B cell (primary cell): Measurements from ENCODE around the gene YIF1A. TPM values are rescaled to one million over a fixed set of nuclear protein-coding genes. Genes with fewer than 3 reads are reported as not detected.

Experiments
- ATAC-seq: fragments of 200-7000 bp; cut with Tn5 transposase; one replicate; pipeline ENCODE4 v1.10.0; 2021; ENCODE audit warnings: low read depth, mild to moderate bottlenecking, moderate number of reproducible peaks, moderate library complexity
- CTCF ChIA-PET: fragments of 350-600 bp; sonication (Branson Sonifier 250); formaldehyde crosslinking; loops from one replicate; lab custom pipeline; 2021; ENCODE audit warnings: antibody characterized with exemption, inconsistent platforms; lab: Charles Lee
- POLR2A ChIA-PET: fragments of 350-600 bp; sonication (Branson Sonifier 250); formaldehyde crosslinking; loops from one replicate; lab custom pipeline; 2021; ENCODE audit warnings: antibody characterized with exemption; lab: Charles Lee
- DNase-seq: peaks from one replicate; pipeline ENCODE4 v3.0.0; 2013
- H2AFZ ChIP-seq: 2 replicates; pipeline ENCODE4 v1.6.1; 2012; ENCODE audit warnings: mild to moderate bottlenecking, low read depth, low read length; ENCODE audit not compliant: insufficient read depth, poor library complexity, severe bottlenecking
- H3K27ac ChIP-seq, 2 donors: 1 replicate in 1 of 2; 2 replicates in 1 of 2; pipeline ENCODE4 v1.5.1; 2012 to 2013; ENCODE audit warnings: low read length in 2 of 2, mild to moderate bottlenecking in 2 of 2, moderate library complexity in 1 of 2
- H3K27me3 ChIP-seq, 4 experiments: fragments of 200-600 bp in 1 of 4; sonication (generic) in 1 of 4; replicated peaks in 1 of 4; 1 replicate in 2 of 4; 2 replicates in 2 of 4; pipeline versions ENCODE4 v1.6.1 to v1.7.0; 2013 to 2016; ENCODE audit warnings: low read length in 3 of 4, mild to moderate bottlenecking in 2 of 4, mixed read lengths in 1 of 4, moderate library complexity in 1 of 4; ENCODE audit not compliant: insufficient read depth in 4 of 4, control insufficient read depth in 3 of 4; ENCODE audit errors: control extremely low read depth in 1 of 4
- H3K36me3 ChIP-seq, 2 experiments: replicated peaks in 1 of 2; 1 replicate in 1 of 2; 2 replicates in 1 of 2; pipeline versions ENCODE4 v1.6.1 to v1.7.1; 2013; ENCODE audit warnings: low read length in 1 of 2; ENCODE audit not compliant: insufficient read depth in 2 of 2, control insufficient read depth in 1 of 2; ENCODE audit errors: control extremely low read depth in 1 of 2, extremely low read depth in 1 of 2
- H3K4me1 ChIP-seq, 2 donors: fragments of 200-600 bp in 1 of 2; sonication (generic) in 1 of 2; 1 replicate in 1 of 2; 2 replicates in 1 of 2; pipeline versions ENCODE4 v1.5.1 to v1.6.1; 2013 to 2017; ENCODE audit warnings: low read length in 2 of 2; ENCODE audit not compliant: control insufficient read depth in 2 of 2, insufficient read depth in 2 of 2
- H3K4me2 ChIP-seq: replicated peaks from 2 replicates; pipeline ENCODE3; 2012; ENCODE audit warnings: mild to moderate bottlenecking, low read depth, low read length; ENCODE audit not compliant: poor library complexity, severe bottlenecking
- H3K4me3 ChIP-seq, 5 experiments: fragments of 200-600 bp in 1 of 5; sonication (generic) in 1 of 5; 1 replicate in 3 of 5; 2 replicates in 2 of 5; pipeline versions ENCODE4 v1.5.1 to v1.7.0; 2011 to 2016; ENCODE audit warnings: low read length in 4 of 5, mild to moderate bottlenecking in 4 of 5, low read depth in 2 of 5, control low read depth in 1 of 5, moderate library complexity in 1 of 5; ENCODE audit not compliant: insufficient read depth in 1 of 5; ENCODE audit errors: control extremely low read depth in 1 of 5, extremely low read depth in 1 of 5
- H3K79me2 ChIP-seq: fragments of 200-600 bp; sonication (generic); one replicate; pipeline ENCODE4 v1.6.0; 2016; ENCODE audit warnings: low read length; ENCODE audit not compliant: control insufficient read depth, insufficient read depth
- H3K9ac ChIP-seq: fragments of 200-600 bp; sonication (generic); 2 replicates; pipeline ENCODE4 v1.6.1; 2017; ENCODE audit warnings: mild to moderate bottlenecking, low read length, moderate library complexity
- H3K9me3 ChIP-seq, 3 donors: one replicate each; pipeline versions ENCODE4 v1.6.1 to v1.7.1; 2013; ENCODE audit warnings: low read length in 2 of 3; ENCODE audit not compliant: control insufficient read depth in 2 of 3, insufficient read depth in 1 of 3; ENCODE audit errors: control extremely low read depth in 1 of 3
- H4K20me1 ChIP-seq: 2 replicates; pipeline ENCODE4 v1.6.0; 2012; ENCODE audit warnings: mild to moderate bottlenecking, low read length; ENCODE audit not compliant: insufficient read depth, control insufficient read depth, poor library complexity, severe bottlenecking
- H3K27ac Mint-ChIP-seq: one replicate; pipeline ENCODE4 v1.8.0; 2021; ENCODE audit warnings: mixed read lengths
- H3K27me3 Mint-ChIP-seq: one replicate; pipeline ENCODE4 v1.8.0; 2021; ENCODE audit warnings: mixed read lengths
- H3K4me1 Mint-ChIP-seq: one replicate; pipeline ENCODE4 v1.8.0; 2021; ENCODE audit warnings: mixed read lengths
- H3K4me3 Mint-ChIP-seq: one replicate; pipeline ENCODE4 v1.8.0; 2021; ENCODE audit warnings: mixed read lengths
- H3K9me3 Mint-ChIP-seq: one replicate; pipeline ENCODE4 v1.8.0; 2022; ENCODE audit warnings: mixed read lengths; ENCODE audit not compliant: insufficient read depth
- EZH2 ChIP-seq: IDR thresholded peaks from 2 replicates; pipeline ENCODE4 v1.6.1; 2012; ENCODE audit warnings: borderline replicate concordance, low read depth, mild to moderate bottlenecking, moderate library complexity, low read length; ENCODE audit not compliant: insufficient read depth, poor library complexity, severe bottlenecking
- WGBS: methylation state at CpG from one replicate; pipeline ENCODE4 v1.1.5; 2013; ENCODE audit warnings: missing lambda C conversion rate; ENCODE audit not compliant: insufficient coverage; 5-methylcytosine and 5-hydroxymethylcytosine counted together
- intact Hi-C: fragments of 100-400 bp; cut with micrococcal nuclease; formaldehyde crosslinking; loops from one replicate; pipeline ENCODE4 v1.10.0; 2022
- polyA plus RNA-seq: library from polyadenylated mRNA; depleted of rRNA; stranded (reverse); fragments of >200 nt; gene quantifications from 2 replicates; pipeline ENCODE4 v1.2.3, GENCODE V29; 2012
- total RNA-seq, 2 donors: library from RNA; stranded (reverse); fragments of 120-200 nt in 1 of 2; gene quantifications; 1 replicate in 1 of 2; 2 replicates in 1 of 2; pipeline versions ENCODE4 v1.2.3 to v1.2.4, GENCODE V29; 2013 to 2022
- TF ChIP-seq, protein P1 (sequence below): fragments of 200-600 bp; IDR thresholded peaks from one replicate; pipeline ENCODE4 v1.8.0; 2022; ENCODE audit warnings: antibody characterized with exemption, mild to moderate bottlenecking

YIF1A gene
- total and polyA plus RNA-seq, 2 donors (not counting 1 experiment from before 2014, with no cell fraction given), result 43.9 to 95.0 TPM

DNA sequence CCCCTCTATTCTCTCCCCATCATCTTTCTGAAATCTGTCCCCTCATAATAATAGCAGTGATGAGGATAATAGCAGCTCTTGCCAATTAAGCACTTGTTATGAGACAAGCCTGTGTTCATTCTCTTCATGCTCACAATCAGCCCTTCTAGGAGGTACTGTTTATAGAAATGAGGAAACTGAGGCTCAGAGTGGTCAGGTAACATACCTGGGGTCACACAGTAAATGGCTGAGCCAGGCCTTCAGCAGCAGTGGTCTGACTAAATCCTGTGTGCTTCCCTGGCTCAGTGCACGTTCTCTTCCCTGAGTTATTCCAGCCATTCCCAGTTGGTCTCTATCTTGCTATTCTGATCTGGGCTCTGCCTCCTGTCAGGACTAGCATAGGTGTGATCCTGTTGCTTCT lies 14.7 kb downstream of the YIF1A start:
- ATAC-seq (no peak), DNase-seq (no peak)
- no peak overlapping the region for H3K27ac ChIP-seq
- peaks cover 0 to 56% of the 10 kb centered on the region in 2 experiments for H3K36me3 ChIP-seq
- no peak overlapping the region for H3K9ac ChIP-seq
- Mint-ChIP-seq H3K27me3 (no peaks in the 10 kb centered on the region), H3K27ac (no peak overlapping the region), H3K4me3 (no peak overlapping the region), H3K4me1 (peaks cover 26% of the 10 kb centered on the region), H3K9me3 (no peaks in the 10 kb centered on the region)
- peaks cover 20 to 24% of the 10 kb centered on the region in 2 donors for H3K4me1 ChIP-seq
- peaks cover 33% of the 10 kb centered on the region for H3K79me2 ChIP-seq
- ChIA-PET POLR2A (no interaction called here), CTCF (interaction anchor here (4.7 kb wide), 1 partner anchor 7 kb away, joined by 33 read pairs; no protein-coding TSS in a partner anchor)
- H3K27me3 ChIP-seq, result peaks cover 0 to 5% (median 2%) of the 10 kb centered on the region in 4 experiments
- WGBS, result 85% methylated on average over 1 of the region's 1 CpG
- TF ChIP-seq, protein P1, sequence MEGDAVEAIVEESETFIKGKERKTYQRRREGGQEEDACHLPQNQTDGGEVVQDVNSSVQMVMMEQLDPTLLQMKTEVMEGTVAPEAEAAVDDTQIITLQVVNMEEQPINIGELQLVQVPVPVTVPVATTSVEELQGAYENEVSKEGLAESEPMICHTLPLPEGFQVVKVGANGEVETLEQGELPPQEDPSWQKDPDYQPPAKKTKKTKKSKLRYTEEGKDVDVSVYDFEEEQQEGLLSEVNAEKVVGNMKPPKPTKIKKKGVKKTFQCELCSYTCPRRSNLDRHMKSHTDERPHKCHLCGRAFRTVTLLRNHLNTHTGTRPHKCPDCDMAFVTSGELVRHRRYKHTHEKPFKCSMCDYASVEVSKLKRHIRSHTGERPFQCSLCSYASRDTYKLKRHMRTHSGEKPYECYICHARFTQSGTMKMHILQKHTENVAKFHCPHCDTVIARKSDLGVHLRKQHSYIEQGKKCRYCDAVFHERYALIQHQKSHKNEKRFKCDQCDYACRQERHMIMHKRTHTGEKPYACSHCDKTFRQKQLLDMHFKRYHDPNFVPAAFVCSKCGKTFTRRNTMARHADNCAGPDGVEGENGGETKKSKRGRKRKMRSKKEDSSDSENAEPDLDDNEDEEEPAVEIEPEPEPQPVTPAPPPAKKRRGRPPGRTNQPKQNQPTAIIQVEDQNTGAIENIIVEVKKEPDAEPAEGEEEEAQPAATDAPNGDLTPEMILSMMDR, result no peak
- TF ChIP-seq EZH2, result no peak
- H3K4me3 ChIP-seq, result no peak overlapping the region
- H3K9me3 ChIP-seq, result no peaks in the 10 kb centered on the region
- H3K4me2 ChIP-seq, result no peak overlapping the region
- intact Hi-C loops, result no loop called here
- H4K20me1 ChIP-seq, result peaks cover 63% of the 10 kb centered on the region
- H2AFZ ChIP-seq, result no peak overlapping the region

DNA sequence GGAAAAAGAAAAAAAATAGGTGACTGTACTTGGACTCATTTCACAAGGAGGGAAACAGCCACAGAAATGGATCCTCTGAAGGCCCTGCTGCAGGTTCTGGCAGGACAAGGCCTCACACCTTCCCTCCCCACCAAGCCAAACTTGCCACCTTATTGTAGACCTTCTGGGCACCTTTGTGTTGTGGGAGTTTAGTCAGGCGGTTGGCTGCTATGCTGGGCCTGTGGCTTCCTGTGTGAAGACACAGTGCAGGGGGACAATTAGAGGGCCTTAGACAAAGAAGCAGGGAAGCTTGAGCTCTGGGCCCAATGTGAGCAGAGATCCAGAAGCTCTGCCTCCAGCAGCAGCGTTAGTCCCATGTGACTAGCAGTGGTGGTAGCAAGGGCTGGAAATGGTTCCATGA lies 16.3 kb downstream of the YIF1A start:
- no peaks in the 10 kb centered on the region for H3K9me3 ChIP-seq
- H2AFZ ChIP-seq, result no peak overlapping the region
- H3K4me1 ChIP-seq, result peaks cover 13 to 24% of the 10 kb centered on the region in 2 donors
- H3K4me2 ChIP-seq, result no peak overlapping the region
- peaks cover 41% of the 10 kb centered on the region for H3K79me2 ChIP-seq
- no peak overlapping the region for H3K27ac Mint-ChIP-seq
- POLR2A ChIA-PET, result no interaction called here
- no peak overlapping the region for H3K27ac ChIP-seq
- ATAC-seq, result no peak
- H3K9me3 Mint-ChIP-seq, result no peaks in the 10 kb centered on the region
- no peak overlapping the region for H3K9ac ChIP-seq
- no peak overlapping the region for H3K4me3 ChIP-seq
- CTCF ChIA-PET, result interaction anchor here (4.7 kb wide), 1 partner anchor 8 kb away, joined by 33 read pairs; no protein-coding TSS in a partner anchor
- TF ChIP-seq, protein P1, result no peak
- no peak for TF ChIP-seq EZH2
- H3K4me1 Mint-ChIP-seq, result peaks cover 27% of the 10 kb centered on the region
- intact Hi-C loops, result no loop called here
- no peaks in the 10 kb centered on the region for H3K27me3 ChIP-seq
- no peak overlapping the region for H3K4me3 Mint-ChIP-seq
- DNase-seq, result no peak
- peaks cover 54% of the 10 kb centered on the region for H4K20me1 ChIP-seq
- peaks cover 0 to 56% of the 10 kb centered on the region in 2 experiments for H3K36me3 ChIP-seq
- H3K27me3 Mint-ChIP-seq, result no peaks in the 10 kb centered on the region
- 83% methylated on average over 2 of the region's 2 CpGs for WGBS
